ENCODE measurements around the gene ERFL. TPM values are rescaled to one million over a fixed set of nuclear protein-coding genes. Genes with fewer than 3 reads are reported as not detected.

Gene ERFL
- polyA plus RNA-seq, 1 of the 3 experiments (the other 2 are of a cell fraction): 0.07 TPM

DNA sequence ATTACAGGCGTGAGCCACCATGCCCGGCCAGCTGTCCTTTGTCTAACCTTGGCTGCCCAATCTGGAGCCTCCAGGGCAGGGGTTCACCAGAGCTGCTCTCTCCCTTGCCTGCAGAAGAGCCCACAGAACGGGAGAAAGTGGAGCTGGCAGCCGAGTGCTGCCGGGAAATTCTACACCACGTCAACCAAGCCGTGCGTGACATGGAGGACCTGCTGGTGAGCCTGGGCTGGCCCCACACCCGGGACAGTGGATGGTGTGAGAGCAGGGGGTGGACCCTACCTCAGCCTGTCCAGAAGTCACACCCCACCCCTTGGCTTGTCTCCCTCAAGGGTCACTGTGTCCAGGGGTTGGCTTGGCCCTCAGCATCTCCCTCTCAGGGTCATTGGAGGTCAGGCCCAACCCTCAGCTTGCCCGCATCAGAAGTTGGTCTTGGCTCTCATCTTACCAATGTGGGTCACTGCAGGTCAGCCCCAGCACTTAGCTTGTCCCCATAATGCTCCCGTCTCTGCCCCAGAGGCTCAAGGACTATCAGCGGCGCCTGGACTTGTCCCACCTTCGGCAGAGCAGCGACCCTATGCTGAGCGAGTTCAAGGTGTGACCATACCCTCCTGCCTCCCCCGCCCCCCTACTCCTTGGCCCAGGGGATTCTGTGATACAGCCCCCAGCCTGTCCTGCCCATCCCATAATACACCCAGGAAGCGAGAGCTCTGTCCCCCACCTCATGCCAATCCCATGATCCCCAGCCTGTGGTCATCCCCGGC lies 24.9 kb downstream of the ERFL start:
- no peaks in the 10 kb centered on the region for H3K79me2 ChIP-seq (ENCODE audit: insufficient read depth)
- no peak overlapping the region for H3K9ac ChIP-seq
- DNase-seq: no peak
- TF ChIP-seq REST (IDR thresholded peaks at IDR 0.05; ENCODE audit: low read depth, low read length) (no peak), CHD2 (IDR thresholded peaks at IDR 0.05; ENCODE audit: low read length, partially characterized antibody) (no peak), RFX5 (IDR thresholded peaks at IDR 0.05; ENCODE audit: low read length) (no peak), RCOR1 (IDR thresholded peaks at IDR 0.05; ENCODE audit: low read length) (no peak), FOXM1 (IDR thresholded peaks at IDR 0.05; ENCODE audit: low read depth) (no peak), USF1 (IDR thresholded peaks at IDR 0.05; ENCODE audit: borderline replicate concordance, low read depth) (no peak), GABPA (IDR thresholded peaks at IDR 0.05; ENCODE audit: low read depth) (no peak), GATA2 (CRISPR knock-in tag; IDR thresholded peaks at IDR 0.05) (no peak), SMC3 (IDR thresholded peaks at IDR 0.05; ENCODE audit: low read depth, low read length) (no peak), TAF1 (IDR thresholded peaks at IDR 0.05; ENCODE audit: borderline replicate concordance, low read depth, low read length) (no peak), POLR2AphosphoS5 (IDR thresholded peaks at IDR 0.05; ENCODE audit: low read depth, low read length) (no peak), USF2 (IDR thresholded peaks at IDR 0.05; ENCODE audit: borderline replicate concordance, low read depth, low read length) (no peak), FOSL2 (IDR thresholded peaks at IDR 0.05; ENCODE audit: borderline replicate concordance, low read depth) (no peak), MXI1 (IDR thresholded peaks at IDR 0.05; ENCODE audit: low read depth, low read length) (no peak), EP300 (IDR thresholded peaks at IDR 0.05; ENCODE audit: borderline replicate concordance in 1 of 2, low read depth in 1 of 2, low read length in 1 of 2) (no peak), JUND (IDR thresholded peaks at IDR 0.05) (no peak), ZBTB33 (IDR thresholded peaks at IDR 0.05; ENCODE audit: borderline replicate concordance, low read depth) (no peak), SIN3A (IDR thresholded peaks at IDR 0.05; ENCODE audit: borderline replicate concordance, low read depth, low read length) (no peak)
- TF ChIP-seq, protein P1, sequence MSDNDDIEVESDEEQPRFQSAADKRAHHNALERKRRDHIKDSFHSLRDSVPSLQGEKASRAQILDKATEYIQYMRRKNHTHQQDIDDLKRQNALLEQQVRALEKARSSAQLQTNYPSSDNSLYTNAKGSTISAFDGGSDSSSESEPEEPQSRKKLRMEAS (IDR thresholded peaks at IDR 0.05; ENCODE audit: low read depth): no peak
- TF ChIP-seq, protein P2, sequence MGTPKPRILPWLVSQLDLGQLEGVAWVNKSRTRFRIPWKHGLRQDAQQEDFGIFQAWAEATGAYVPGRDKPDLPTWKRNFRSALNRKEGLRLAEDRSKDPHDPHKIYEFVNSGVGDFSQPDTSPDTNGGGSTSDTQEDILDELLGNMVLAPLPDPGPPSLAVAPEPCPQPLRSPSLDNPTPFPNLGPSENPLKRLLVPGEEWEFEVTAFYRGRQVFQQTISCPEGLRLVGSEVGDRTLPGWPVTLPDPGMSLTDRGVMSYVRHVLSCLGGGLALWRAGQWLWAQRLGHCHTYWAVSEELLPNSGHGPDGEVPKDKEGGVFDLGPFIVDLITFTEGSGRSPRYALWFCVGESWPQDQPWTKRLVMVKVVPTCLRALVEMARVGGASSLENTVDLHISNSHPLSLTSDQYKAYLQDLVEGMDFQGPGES (IDR thresholded peaks at IDR 0.05; ENCODE audit: low read depth, low read length): no peak
- no peak overlapping the region for H3K27ac ChIP-seq (ENCODE audit: low read depth in 2 of 2, low read length in 1 of 2)
- ChIA-PET POLR2A (no interaction called here), CTCF (interaction anchor here (0.9 to 1.8 kb wide), 2 partner anchors 30 to 32 kb away, joined by 3 to 7 read pairs; no protein-coding TSS in a partner anchor)
- WGBS (ENCODE audit: low lambda C conversion rate): 91% methylated on average over 18 of the region's 19 CpGs
- no peaks in the 10 kb centered on the region for H3K27me3 ChIP-seq (ENCODE audit: insufficient read depth)
- peaks cover 22 to 59% of the 10 kb centered on the region in 2 experiments for H3K36me3 ChIP-seq (replicated peaks in 1 of 2; ENCODE audit: control insufficient read depth in 1 of 2, insufficient read depth in 2 of 2, low read length in 1 of 2)
- peaks cover 0 to 13% of the 10 kb centered on the region in 2 experiments; a peak in 1 of 4 replicates for H3K4me1 ChIP-seq (ENCODE audit: control insufficient read depth in 1 of 2, insufficient read depth in 2 of 2, low read depth in 1 of 2, low read length in 1 of 2)
- H4K20me1 ChIP-seq (ENCODE audit: insufficient read depth): 0 out of 2 replicates have a peak, but pooled peaks cover 5% of the 10 kb centered on the region
- no peak overlapping the region for H3K4me2 ChIP-seq
- H3K9me3 ChIP-seq: no peaks in the 10 kb centered on the region
- H3K4me3 ChIP-seq (ENCODE audit: low read depth in 2 of 2, low read length in 1 of 2): no peak overlapping the region
- no peak overlapping the region for H2AFZ ChIP-seq (ENCODE audit: low read depth)
- H3F3A ChIP-seq (replicated peaks; ENCODE audit: insufficient read depth): no peaks in the 10 kb centered on the region
- H3K9me2 ChIP-seq: no peaks in the 10 kb centered on the region
